T follicular helper cell (primary cell): ENCODE results near the gene MOK.

Source experiments
- DNase-seq: peaks from one replicate; pipeline ENCODE4 v3.0.0-alpha.2; 2020; ENCODE audit warnings: low read depth

The MOK gene

GRCh38 chr14:102225386-102225785 lies 79.6 kb downstream of the MOK start:
- no peak for DNase-seq

DNA sequence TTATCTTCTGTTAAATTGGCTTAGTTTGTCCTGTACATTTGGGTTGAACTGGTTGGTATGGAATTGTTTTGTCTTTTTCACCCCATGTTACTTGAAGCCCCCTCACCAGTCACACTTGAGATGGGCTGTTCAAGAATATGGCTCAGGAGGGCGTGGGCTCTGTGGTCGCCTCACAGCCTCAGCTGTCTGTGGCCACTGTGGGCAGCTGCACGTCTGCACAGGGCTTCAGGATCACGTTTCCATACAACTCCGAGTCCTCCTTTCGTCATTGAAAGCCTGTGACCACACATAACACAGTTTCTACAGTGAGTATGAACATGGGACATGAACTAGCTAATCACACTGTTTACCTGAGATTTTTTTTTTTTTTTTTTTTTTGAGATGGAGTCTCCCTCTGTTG lies 81.3 kb downstream of the MOK start:
- no peak for DNase-seq

GRCh38 chr14:102222751-102223150 lies 82.2 kb downstream of the MOK start:
- DNase-seq = no peak

DNA sequence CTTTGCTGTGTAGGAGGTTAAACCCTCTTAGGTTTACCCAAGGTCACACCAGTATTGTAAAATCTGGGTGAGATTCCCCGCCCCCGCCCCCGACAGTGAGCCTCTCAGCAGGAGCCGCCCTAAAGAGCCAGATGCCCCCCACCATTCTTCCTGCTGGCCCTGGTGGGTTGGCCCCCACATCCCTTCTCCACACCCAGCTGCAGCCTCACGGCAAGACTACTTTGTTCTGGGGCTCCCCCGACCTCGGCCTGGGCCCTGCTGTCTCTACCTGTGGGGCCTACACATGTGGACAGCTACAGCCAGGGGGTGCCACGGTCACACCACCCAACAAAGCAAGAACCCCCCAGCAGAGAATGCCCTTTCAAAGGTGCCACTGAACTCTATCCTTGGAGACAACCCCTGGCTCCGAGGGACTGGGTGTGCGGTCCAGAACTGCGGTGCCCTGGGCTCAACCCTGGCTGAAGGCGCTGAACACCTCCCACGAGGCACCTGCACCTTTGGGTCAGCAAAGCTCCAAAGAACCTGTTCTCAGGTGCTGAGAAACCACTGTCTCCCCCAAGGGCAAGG lies 82.9 kb downstream of the MOK start:
- no peak for DNase-seq

DNA sequence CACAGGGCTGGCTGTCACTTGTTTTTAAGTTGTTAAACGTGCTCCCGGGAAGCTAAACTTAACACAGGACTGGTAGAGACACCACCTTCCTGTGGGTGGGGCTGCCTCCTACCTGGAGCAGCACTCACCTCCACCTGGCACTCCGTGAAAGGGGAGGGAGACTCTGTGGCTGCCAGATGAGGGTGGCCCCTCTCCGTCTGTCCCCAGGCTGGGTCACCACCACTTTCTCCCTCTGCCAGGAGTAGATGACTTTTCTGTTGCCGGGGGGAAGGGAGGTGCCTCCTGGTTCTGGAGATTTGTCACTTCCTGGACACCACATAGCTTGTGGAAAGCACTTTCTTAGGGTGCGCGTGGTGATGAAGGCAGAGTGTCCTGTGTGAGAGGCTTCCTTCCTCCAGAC lies 83.9 kb downstream of the MOK start:
- no peak for DNase-seq

DNA sequence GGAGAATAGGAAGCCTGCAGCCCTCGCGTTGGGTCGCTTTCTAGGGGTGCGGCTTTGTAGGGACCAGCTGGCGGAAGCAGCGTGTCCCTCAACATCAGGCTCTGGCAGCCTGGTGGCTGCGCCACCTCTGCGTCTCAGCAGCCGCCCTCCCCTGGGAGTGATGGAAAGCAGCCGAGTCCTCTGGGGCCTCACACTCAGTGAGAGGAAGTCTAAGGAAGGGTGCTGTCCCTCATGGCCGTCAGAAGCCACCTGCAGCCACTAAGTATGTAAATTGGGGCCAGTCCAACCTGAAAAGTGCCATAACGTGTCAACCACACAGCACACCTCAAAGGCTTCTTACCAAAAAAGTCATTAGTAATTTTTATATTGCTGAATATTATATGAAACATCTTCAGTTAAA lies 84.9 kb downstream of the MOK start:
- no peak for DNase-seq

- DNase-seq = no peak
Measured at GRCh38 chr14:102219316-102219715, 85.6 kb downstream of the MOK start.

GRCh38 chr14:102218688-102219087 lies 86.3 kb downstream of the MOK start:
- no peak for DNase-seq

DNA sequence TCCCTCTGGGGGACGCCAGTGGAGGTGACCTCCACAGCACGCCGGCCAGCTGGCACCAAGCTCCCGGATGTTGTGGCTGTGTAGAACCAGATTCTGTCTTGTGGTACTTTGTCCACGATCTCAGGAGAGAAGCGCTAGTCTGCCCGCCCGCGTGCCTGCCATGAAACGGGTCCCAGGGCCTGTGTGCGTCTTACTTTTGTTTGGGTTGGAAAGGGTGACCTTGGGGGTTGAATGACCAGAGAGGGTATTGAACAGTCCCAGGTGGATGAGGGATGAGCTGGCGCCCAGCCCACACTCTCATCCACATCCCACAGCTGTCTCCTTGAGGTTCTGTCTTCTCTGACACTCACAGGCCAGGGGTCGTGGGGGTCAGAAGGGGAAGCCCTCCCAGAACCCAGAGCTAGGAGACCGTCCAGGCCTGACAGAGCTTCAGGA lies 87.0 kb downstream of the MOK start:
- no peak for DNase-seq

DNA sequence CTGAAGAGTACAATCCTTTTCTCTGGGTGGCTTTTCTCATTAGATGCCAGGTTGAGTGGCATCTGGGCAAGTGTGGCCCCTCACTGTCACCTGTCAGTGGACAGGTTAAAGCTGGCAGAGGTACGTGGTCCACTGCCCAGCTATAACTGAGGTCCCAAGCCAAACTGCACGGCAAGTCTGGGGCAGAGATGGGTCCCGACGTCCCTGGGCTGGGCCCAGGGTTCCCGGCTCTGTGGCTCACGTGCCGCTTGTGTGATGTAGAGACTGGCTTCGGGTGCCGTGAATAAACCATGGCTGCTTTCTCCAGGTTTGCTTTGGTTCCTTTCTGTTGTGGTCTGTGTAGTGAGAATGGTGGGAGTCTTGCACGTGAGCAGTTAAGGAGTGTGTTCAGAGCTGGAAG lies 87.6 kb downstream of the MOK start:
- DNase-seq = no peak

DNA sequence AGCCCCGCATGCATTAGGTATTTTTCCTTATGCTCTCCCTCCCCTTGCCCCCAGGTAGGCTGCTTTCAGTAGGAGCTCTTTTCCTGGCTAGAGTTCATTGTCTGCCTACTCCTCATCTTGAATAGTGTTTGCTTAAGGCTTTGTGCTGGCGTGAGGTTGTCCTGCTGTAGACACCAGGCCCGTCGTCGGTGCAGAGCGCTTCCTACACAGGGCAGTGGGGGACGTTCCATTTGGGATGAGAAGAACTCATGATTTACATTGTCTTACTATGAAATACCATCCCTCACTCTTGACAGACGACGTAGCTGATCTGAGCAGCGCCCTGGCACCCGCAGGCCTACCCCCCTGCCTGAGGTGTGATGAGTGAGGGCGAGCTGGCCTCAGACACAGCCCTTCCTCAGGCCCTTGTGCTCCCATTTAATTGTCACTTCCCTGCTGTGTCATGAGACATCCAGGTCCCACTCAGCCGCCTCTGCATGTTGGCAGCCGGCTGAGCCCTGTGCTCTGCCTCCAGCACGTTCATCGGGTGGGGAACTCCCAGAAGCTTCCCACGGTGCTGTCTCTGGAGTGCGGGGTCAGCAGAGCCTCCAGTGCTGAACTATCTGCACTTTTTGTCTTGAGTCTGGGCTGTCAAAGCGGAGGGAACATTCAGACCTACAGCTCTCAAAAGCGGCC lies 89.3 kb downstream of the MOK start:
- no peak for DNase-seq

GRCh38 chr14:102215071-102215470 lies 89.9 kb downstream of the MOK start:
- DNase-seq = no peak

DNA sequence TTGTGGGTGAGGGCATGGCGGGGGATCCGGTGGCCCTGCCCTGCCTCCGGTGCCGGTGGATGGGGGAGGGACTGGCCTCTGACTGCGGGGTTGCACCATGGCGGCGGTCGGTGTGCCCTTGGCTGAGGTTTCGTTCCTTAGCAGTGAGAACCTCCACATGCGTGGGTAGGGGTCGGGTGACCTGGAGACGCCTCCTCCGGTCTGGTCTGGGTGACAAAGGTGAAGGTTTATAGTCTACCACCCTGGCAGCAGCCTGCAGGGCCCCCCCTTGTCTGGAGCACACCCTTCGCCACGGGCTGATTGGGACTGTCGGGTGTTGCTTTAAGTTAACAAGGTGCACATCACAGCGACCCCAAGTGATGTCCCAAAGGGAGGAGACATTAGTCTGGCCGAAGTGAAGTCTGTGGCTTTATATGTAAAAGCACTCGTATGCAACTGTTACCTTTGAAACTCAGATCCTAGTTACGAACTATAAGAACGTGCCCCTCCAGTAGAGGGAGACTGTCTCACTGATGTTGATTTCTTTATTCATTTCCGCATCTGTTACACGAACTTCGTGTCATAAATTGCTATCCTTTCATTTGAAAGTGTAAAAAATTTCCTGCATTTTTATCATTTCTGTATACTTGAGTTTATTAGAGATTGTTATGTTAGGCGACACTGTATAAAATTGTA lies 90.8 kb downstream of the MOK start:
- DNase-seq = no peak

DNA sequence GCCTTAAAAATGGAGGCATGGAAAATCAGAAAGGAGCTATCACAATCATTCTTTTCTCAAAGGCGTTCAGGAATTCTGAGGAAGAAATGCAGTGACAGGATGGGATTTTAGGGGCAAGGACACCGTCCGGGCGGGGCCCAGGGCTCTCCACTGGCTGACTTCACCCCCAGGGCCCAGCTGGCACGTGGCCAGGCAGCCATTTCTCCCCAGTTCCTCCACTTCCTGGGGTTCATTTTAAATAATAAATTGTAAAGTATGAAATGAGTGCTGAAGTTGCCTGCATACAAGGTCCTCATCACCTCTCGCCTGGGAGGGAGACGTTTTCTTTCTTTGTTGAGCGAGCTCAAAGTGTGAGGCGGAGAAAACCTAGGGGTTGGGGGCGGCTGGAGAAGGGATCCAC lies 91.5 kb downstream of the MOK start:
- DNase-seq = no peak

DNA sequence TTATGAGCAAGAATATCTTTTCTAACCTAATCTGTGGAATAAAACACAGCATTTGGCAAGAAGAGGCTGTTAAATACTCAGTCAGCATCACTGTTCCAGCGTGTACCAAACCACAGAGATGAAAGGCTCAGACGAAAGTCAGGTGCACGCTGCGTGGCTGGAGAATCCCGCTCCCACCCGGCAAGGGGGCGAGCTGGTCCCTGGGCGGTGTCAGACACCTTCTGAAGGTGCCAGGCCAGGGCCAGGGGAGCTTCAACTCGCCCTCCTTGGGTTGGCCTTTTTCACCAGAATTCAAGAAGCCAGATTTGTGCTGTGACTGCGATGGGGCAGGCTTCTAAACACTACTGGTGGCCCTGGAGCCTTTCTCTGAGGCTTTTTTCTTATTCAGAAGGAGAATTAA lies 92.1 kb downstream of the MOK start:
- no peak for DNase-seq

GRCh38 chr14:102212356-102212755 lies 92.6 kb downstream of the MOK start:
- no peak for DNase-seq

- DNase-seq = no peak
Measured at GRCh38 chr14:102211240-102211639, 93.7 kb downstream of the MOK start.

- DNase-seq = no peak
Measured at GRCh38 chr14:102210421-102211042, 94.4 kb downstream of the MOK start.

DNA sequence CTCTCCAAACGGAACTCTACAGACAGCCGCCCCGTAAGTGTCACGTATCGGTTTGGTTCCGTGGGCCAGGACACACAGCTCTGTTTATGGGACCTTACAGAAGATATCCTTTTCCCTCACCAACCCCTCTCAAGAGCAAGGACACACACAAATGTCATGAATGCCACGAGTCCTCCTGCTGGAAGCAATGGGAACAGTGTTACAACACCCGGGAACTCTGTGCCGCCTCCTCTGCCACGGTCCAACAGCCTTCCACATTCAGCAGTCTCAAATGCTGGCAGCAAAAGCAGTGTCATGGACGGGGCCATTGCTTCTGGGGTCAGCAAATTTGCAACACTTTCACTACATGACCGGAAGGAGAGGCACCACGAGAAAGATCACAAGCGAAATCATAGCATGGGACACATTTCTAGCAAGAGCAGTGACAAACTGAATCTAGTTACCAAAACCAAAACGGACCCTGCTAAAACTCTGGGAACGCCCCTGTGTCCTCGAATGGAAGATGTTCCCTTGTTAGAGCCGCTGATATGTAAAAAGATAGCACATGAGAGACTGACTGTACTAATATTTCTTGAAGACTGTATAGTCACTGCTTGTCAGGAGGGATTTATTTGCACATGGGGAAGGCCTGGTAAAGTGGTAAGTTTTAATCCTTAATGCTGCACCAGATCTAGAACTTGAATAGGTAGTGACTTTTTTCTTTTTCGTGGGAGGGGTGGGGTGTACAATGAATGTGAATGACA lies 95.6 kb downstream of the MOK start:
- no peak for DNase-seq

GRCh38 chr14:102208741-102209140 lies 96.2 kb downstream of the MOK start:
- no peak for DNase-seq

DNA sequence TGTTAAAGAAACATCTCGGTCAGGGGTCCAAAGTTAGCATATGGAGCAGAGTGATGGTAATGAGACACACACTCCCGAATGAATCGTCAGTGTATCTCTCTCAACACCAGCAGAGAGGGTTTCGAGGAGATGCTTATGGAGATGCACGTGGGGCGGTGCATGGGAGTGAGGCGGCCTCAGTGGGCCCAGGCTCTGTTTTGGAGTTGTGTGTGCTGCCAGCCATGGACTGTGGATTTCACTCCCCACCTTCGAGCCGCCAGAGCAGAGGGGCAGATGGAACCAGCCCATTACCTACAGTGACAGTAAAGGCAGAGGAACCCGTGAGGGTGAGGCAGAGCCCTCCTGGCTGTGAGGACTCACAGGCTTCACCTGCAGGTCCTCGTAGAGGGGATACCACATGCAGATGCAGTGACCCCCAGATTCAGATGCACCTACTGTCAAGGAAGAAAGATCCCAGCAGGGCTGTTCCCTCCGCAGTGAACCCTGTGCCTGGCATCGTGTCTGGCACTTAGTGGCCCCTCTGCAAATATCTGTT lies 97.1 kb downstream of the MOK start:
- DNase-seq = no peak

GRCh38 chr14:102206918-102207317 lies 98.0 kb downstream of the MOK start:
- no peak for DNase-seq
